GM19193 (cell line): ENCODE measurements around the gene DPYSL5.

Source experiments
- POLR2A ChIP-seq: IDR thresholded peaks from 4 replicates; pipeline ENCODE4 v1.6.1; 2011; ENCODE audit not compliant: insufficient read depth, insufficient read length; ENCODE audit errors: extremely low read depth

DPYSL5 gene

DNA sequence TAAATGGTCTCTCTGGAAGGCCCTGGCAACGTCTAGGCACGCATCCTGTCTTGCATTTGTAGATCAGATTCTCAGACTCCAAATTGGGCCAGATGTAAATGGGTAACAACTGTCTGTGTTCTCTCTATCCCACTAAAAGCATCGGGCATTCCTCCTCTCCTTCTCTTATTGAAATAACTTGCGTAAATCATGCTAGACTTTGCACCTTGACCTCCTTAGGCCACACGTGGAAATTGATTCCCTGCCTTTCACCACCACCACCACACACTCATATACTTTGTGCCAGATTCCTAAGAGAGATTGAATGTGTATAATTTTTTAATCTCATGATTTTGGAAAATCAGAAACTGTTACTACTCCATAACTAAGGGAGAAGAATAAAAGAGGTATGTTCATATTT is 143.8 kb downstream of the DPYSL5 start:
- no peak for TF ChIP-seq POLR2A

DNA sequence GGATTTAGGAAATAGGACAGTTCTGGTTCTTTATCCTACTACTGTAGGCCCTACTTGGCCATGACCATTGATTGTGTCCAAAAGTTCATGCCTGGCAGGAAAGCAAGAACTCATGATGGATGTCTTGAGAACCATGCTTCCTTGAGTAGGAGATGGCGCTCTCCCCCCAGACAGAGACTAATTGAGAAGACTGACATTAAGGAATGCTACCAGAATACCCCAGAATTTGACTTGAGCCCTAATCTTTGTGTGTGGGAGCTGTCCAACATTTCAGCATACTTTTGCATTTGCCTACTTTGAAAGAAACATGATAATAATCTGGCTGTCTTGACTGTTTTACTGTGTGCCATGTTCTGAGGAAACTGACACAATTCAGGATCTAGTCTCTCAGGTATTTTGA is 145.8 kb downstream of the DPYSL5 start:
- no peak for TF ChIP-seq POLR2A

DNA sequence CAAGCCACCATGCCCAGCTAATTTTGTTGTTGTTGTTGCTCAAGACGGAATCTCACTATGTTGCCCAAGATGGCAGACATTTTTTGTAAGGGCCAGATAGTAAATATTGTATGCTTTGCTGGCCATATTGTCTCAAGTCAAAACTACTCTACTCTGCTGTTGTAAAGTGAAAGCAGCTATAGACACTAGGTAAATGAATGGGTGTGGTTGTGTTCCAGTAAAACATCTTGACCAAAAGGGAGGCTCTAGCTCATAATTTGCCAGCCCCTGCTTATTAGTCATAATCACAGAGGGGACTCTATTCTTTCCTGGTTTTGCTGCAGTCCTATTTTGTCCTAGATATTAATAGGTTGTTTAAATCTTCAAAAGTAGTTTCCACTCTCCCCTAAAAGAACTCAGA is 147.1 kb downstream of the DPYSL5 start:
- no peak for TF ChIP-seq POLR2A

DNA sequence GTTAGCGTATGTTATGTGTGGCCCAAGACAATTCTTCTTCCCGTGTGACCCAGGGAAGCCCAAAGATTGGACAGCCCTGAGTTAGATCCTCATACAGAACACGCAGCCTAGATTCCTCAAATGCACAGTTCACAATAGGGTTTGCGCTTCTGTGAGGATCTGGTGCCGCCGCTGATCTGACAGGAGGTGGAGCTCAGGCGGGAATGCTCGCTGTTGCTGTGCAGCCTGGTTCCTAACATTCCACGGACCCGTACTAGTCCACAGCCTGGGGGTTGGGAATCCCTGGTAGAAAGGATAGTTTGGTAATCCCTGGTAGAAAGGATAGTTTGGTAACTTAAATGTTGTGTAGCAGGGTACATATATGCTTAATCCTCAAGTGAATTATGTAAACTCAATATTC is 149.5 kb downstream of the DPYSL5 start:
- no peak for TF ChIP-seq POLR2A

DNA sequence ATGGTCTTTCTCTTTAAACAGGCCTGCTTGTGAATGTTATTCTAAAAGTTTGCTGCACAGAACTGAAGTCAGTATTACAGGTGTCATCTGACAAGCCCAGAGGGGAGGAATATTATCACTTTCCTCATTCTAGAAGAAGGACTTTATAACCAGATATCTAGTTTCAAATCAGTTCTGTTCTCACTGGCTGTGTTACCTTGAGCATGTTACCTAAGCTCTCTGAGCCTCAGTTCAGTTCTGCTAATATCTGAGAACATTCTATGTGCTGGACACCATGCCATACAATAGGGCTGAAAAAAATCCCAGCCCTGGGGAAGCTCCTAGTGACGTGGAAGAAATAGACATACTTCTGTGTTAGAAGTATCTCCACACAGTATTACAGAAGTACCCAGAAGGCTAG is 150.4 kb downstream of the DPYSL5 start:
- TF ChIP-seq POLR2A, result no peak
